ENCODE data around the gene DDX51. TPM values are rescaled to one million over a fixed set of nuclear protein-coding genes. Genes with fewer than 3 reads are reported as not detected.

DDX51 gene
- total RNA-seq, 3 donors from 2014 or later: 11.2 to 16.7 (median 16.4) TPM

GRCh38 chr12:132161796-132162507 is 17.8 kb upstream of the DDX51 start:
- H3K9me3 ChIP-seq: no peaks in the 10 kb centered on the region
- H3K4me1 ChIP-seq: peaks cover 3 to 13% of the 10 kb centered on the region in 2 donors
- no peak for DNase-seq (ENCODE audit: low spot score in 2 of 2)
- TF ChIP-seq POLR2A (IDR thresholded peaks at IDR 0.05) (no peak), POLR2AphosphoS5 (IDR thresholded peaks at IDR 0.05) (no peak), CTCF (IDR thresholded peaks at IDR 0.05) (no peak)
- peaks cover 0 to 11% of the 10 kb centered on the region in 2 donors for H3K27me3 ChIP-seq
- intact Hi-C loops (cut with DNase I; ENCODE audit: low total_unique reads): no loop called here
- H3K36me3 ChIP-seq: no peaks in the 10 kb centered on the region
- peak overlapping the region in 1 of 3 donors; percentile 56 for H3K4me3 ChIP-seq
- peak overlapping the region in 1 of 2 donors; percentile 1 for H3K27ac ChIP-seq

- TF ChIP-seq POLR2A (IDR thresholded peaks at IDR 0.05): no peak
- DNase-seq (ENCODE audit: low spot score in 2 of 2): no peak
- no peak overlapping the region for H3K4me3 ChIP-seq
- H3K4me1 ChIP-seq: peaks cover 3 to 13% of the 10 kb centered on the region in 2 donors
- no peak overlapping the region for H3K27ac ChIP-seq
- no peaks in the 10 kb centered on the region for H3K9me3 ChIP-seq
- H3K27me3 ChIP-seq: peaks cover 0 to 11% of the 10 kb centered on the region in 2 donors
- no peaks in the 10 kb centered on the region for H3K36me3 ChIP-seq
- intact Hi-C loops (cut with DNase I; ENCODE audit: low total_unique reads): no loop called here
These were observed 17.1 kb upstream of the DDX51 start for GRCh38 chr12:132161036-132161781.

GRCh38 chr12:132160601-132161035 is 16.5 kb upstream of the DDX51 start:
- H3K9me3 ChIP-seq: no peaks in the 10 kb centered on the region
- no peak for DNase-seq (ENCODE audit: low spot score in 2 of 2)

DNA sequence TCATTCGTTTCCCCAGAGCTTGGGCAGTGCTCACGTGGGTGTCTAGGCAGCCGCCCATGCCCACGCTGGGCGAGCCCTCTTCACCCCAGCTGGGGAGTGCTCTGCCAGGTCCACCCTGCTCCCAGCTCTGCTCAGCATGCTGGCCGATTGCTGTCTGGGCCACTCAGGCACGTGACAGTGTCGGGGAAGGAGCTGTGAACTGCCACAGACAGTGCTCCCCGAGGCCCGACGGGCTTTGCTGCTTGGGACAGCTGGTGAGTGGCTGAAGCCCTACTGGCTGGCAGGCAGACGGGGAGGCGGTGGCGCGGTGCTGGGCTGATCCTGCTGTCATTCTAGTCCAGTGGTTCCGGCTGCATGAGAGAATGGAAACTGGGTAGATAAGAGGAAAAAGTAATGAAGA is 15.9 kb upstream of the DDX51 start:
- Histone ChIP-seq H3K36me3 (no peaks in the 10 kb centered on the region), H3K27ac (no peak overlapping the region), H3K9me3 (no peaks in the 10 kb centered on the region), H3K4me1 (peaks cover 3 to 13% of the 10 kb centered on the region in 2 donors), H3K27me3 (peaks cover 0 to 11% of the 10 kb centered on the region in 2 donors), H3K4me3 (no peak overlapping the region)
- intact Hi-C loops (cut with DNase I; ENCODE audit: low total_unique reads): no loop called here
- no peak for DNase-seq (ENCODE audit: low spot score in 2 of 2)
- TF ChIP-seq POLR2AphosphoS5 (IDR thresholded peaks at IDR 0.05) (no peak), POLR2A (IDR thresholded peaks at IDR 0.05) (no peak), CTCF (IDR thresholded peaks at IDR 0.05) (no peak)

More at GRCh38 chr12:132160601-132161035, 16.5 kb upstream of the DDX51 start:
- Histone ChIP-seq H3K27me3 (peaks cover 0 to 11% of the 10 kb centered on the region in 2 donors), H3K4me1 (peaks cover 3 to 13% of the 10 kb centered on the region in 2 donors), H3K27ac (no peak overlapping the region), H3K4me3 (no peak overlapping the region), H3K36me3 (no peaks in the 10 kb centered on the region)
- TF ChIP-seq POLR2A (IDR thresholded peaks at IDR 0.05) (no peak), POLR2AphosphoS5 (IDR thresholded peaks at IDR 0.05) (no peak), CTCF (IDR thresholded peaks at IDR 0.05) (no peak)
- intact Hi-C loops (cut with DNase I; ENCODE audit: low total_unique reads): no loop called here

- no peak for DNase-seq (ENCODE audit: low spot score in 2 of 2)
- no peaks in the 10 kb centered on the region for H3K36me3 ChIP-seq
- no peak for TF ChIP-seq POLR2A (IDR thresholded peaks at IDR 0.05)
- no peak for TF ChIP-seq POLR2AphosphoS5 (IDR thresholded peaks at IDR 0.05)
- H3K4me3 ChIP-seq: no peak overlapping the region
- H3K27me3 ChIP-seq: peaks cover 0 to 11% of the 10 kb centered on the region in 2 donors
- no peak overlapping the region for H3K27ac ChIP-seq
- H3K4me1 ChIP-seq: peaks cover 3 to 13% of the 10 kb centered on the region in 2 donors
- intact Hi-C loops (cut with DNase I; ENCODE audit: low total_unique reads): no loop called here
- no peaks in the 10 kb centered on the region for H3K9me3 ChIP-seq
These were observed 15.5 kb upstream of the DDX51 start for GRCh38 chr12:132159555-132160003.
